ENCODE data around the gene C12orf42.

DNA sequence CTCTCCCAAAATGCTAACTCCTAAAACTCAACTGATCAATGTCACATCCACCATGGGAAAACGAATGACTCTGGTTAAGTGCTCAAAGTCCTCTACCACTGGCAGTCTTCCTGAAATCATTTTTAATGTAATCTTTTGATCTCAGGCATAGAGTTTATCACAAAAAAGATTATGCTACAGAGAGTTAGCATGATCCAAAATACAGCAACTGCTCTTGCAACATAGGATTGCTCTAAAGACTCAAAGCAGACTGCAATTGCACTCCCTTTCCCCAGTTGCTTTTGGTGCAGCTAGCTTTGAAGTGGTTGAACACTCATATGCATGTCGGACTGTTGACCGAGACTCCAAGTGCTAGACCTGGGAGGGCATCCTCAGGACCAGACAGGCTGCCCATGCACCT lies 109.3 kb downstream of the C12orf42 start:
- no peak for TF ChIP-seq POLR2AphosphoS5 (IDR thresholded peaks at IDR 0.05; ENCODE audit: low read depth, low read length)
- TF ChIP-seq, protein P1, sequence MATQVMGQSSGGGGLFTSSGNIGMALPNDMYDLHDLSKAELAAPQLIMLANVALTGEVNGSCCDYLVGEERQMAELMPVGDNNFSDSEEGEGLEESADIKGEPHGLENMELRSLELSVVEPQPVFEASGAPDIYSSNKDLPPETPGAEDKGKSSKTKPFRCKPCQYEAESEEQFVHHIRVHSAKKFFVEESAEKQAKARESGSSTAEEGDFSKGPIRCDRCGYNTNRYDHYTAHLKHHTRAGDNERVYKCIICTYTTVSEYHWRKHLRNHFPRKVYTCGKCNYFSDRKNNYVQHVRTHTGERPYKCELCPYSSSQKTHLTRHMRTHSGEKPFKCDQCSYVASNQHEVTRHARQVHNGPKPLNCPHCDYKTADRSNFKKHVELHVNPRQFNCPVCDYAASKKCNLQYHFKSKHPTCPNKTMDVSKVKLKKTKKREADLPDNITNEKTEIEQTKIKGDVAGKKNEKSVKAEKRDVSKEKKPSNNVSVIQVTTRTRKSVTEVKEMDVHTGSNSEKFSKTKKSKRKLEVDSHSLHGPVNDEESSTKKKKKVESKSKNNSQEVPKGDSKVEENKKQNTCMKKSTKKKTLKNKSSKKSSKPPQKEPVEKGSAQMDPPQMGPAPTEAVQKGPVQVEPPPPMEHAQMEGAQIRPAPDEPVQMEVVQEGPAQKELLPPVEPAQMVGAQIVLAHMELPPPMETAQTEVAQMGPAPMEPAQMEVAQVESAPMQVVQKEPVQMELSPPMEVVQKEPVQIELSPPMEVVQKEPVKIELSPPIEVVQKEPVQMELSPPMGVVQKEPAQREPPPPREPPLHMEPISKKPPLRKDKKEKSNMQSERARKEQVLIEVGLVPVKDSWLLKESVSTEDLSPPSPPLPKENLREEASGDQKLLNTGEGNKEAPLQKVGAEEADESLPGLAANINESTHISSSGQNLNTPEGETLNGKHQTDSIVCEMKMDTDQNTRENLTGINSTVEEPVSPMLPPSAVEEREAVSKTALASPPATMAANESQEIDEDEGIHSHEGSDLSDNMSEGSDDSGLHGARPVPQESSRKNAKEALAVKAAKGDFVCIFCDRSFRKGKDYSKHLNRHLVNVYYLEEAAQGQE (IDR thresholded peaks at IDR 0.05; ENCODE audit: insufficient read depth in 1 of 2, low read depth in 2 of 2, low read length in 2 of 2) = no peak
- TF ChIP-seq SIN3A (IDR thresholded peaks at IDR 0.05; ENCODE audit: borderline replicate concordance, insufficient read depth, low read length) = no peak
